GM19468 (cell line): ENCODE results near the gene ISCU.

ENCODE experiments used
- ATAC-seq: cut with Tn5 transposase; IDR thresholded peaks from one replicate; pipeline ENCODE4 v1.9.1; 2021; ENCODE audit warnings: mild to moderate bottlenecking, moderate library complexity, moderate number of reproducible peaks; ENCODE audit not compliant: unreplicated experiment; ENCODE audit errors: extremely low read depth

The ISCU gene

GRCh38 chr12:108602209-108602705 lies 39.9 kb downstream of the ISCU start:
- no peak for ATAC-seq

GRCh38 chr12:108602976-108603704 lies 40.7 kb downstream of the ISCU start:
- ATAC-seq: no peak

GRCh38 chr12:108603743-108604142 lies 41.3 kb downstream of the ISCU start:
- ATAC-seq: no peak

GRCh38 chr12:108604208-108604941 lies 42.0 kb downstream of the ISCU start:
- ATAC-seq: no peak

GRCh38 chr12:108605000-108605689 lies 42.7 kb downstream of the ISCU start:
- ATAC-seq: no peak

DNA sequence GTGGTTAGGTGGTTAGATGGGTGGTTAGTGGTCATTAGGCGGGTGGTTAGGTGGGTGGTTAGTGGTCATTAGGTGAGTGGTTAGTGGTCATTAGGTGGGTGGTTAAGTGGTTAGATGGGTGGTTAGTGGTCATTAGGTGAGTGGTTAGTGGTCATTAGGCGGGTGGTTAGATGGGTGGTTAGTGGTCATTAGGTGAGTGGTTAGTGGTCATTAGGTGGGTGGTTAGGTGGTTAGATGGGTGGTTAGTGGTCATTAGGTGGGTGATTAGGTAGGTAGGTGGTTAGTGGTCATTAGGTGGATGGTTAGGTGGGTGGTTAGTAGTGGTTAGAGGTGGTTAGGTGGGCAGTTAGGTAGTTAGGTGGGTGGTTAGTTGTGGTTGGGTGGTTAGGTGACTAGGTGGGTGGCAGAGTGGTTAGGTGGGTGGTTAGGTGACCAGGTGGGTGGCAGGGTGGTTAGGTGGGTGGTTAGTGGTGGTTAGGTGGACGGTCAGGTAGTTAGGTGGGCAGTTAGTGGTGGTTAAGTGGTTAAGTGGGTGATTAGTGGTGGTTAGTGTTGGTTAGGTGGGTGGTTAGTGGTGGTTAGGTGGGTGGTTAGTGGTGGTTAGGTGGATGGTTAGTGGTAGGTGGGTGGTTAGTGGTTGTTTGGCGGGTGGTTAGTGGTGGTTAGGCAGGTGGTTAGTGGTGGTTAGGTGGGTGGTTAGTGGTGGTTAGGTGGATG lies 43.5 kb downstream of the ISCU start:
- ATAC-seq: no peak

- no peak for ATAC-seq
Measured at GRCh38 chr12:108606492-108606891, 44.1 kb downstream of the ISCU start.

GRCh38 chr12:108607981-108608600 lies 45.7 kb downstream of the ISCU start:
- ATAC-seq: no peak

- no peak for ATAC-seq
Measured at GRCh38 chr12:108608616-108609015, 46.2 kb downstream of the ISCU start.

GRCh38 chr12:108609537-108610335 lies 47.3 kb downstream of the ISCU start:
- no peak for ATAC-seq

DNA sequence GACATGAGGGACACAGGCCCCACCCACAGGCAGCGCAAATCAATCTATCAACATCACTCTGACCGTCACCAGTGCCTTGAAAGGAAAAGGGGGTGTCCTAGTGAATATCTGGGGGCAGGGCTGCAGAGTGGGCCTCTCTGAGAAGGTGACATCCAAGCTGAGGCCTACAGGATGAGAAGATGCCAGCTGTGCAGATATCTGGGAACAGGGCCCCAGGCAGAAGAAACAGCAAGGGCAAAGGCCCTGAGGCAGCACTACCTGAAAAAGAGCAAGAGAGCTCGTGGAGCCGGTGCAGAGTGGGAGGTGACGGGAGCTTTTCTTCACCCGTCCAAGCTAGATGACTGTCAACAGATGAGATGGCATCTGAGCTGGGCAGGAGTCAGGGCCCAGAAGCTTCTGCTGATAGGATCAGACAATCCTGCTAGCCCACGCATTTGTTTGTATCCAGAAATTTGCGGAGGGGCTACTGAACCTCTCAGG lies 48.0 kb downstream of the ISCU start:
- ATAC-seq: no peak

DNA sequence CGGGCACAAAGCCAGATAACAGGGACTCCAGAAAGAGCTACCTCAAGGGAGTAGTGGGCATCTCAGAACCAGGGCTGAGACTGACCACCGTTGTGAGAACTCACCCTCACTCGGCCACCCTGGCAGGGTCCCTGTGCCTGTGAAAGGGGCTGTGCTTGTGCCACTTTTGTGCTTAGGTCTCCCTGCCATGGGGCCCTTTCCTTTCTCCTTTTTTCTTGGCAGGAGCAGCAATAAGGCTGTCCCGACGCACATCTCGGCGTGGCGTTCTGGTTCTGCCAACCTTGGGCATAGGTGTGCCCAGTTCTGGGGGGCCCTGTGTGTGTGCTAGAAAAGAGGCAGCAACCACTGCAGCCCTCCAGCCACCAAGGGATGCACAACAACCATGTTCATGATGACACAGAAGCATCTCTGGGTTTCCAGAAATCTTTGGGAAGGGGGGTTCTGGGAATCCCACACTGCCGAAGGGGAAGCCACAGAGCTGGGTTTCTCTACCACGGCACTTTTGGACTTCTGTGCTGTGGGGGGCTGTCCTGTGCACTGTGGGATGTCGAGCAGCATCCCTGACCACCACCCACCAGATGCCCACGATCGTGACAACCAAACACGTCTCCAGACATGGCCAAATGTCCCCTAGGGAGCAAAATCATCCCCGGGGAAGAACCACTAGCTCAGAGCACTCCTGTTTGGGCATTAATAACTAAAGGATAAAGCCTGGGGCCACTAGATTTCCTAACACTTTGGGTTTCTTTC lies 48.6 kb downstream of the ISCU start:
- ATAC-seq: no peak

- no peak for ATAC-seq
Measured at GRCh38 chr12:108611884-108612415, 49.6 kb downstream of the ISCU start.

DNA sequence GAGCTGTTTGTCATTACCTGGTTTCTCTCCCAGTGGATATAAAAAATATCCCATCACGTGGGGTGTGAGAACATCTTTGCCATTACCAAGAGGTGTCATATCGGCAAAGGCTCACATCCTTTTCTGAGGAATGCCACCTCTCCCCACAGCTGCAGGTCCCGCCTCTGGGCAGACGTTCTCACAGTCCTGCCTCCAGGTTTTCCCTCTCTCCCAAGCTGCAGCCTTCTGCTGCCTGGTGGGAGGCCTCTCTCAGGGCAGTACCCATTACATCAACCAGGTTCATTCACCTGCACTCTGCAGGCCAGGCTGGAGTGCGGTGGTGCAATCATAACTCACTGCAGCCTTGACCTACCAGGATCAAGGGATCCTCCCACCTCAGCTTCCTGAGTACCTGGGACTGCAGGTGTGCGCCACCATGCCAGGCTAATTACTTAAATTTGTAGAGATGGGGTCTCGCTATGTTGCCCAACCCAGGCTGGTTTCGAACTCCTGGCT lies 50.4 kb downstream of the ISCU start:
- no peak for ATAC-seq

DNA sequence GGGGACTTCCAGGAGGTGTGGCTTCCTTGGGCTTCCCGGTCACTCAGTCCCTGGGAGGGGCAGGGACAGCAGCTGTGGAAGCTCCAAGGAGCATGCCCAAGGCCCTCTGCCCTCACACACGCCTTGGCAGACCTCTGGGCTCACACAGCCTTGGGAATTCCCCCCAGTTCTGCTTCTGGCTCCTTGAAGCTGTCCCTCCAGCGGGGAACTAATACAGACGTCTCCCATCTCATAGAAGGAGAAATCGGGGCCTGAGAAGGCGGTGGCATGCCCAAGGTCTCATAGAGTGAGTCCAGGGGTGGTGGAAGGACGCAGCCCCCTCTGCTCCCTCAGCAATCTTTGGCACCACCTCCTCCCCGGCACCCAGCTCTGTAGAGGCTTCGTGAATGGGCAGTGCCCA lies 51.2 kb downstream of the ISCU start:
- no peak for ATAC-seq

GRCh38 chr12:108614041-108614440 lies 51.6 kb downstream of the ISCU start:
- ATAC-seq: no peak

GRCh38 chr12:108614639-108615038 lies 52.2 kb downstream of the ISCU start:
- ATAC-seq: no peak

GRCh38 chr12:108615918-108616317 lies 53.5 kb downstream of the ISCU start:
- ATAC-seq: no peak
